Activated CD4-positive, CD25-positive, alpha-beta regulatory T cell (primary cell): ENCODE data around the gene SOX18.

Experiments used
- DNase-seq, 4 experiments: peaks; one replicate each; lab custom pipeline; 2025; lab: John Stamatoyannopoulos, UW

The SOX18 gene

GRCh38 chr20:64038565-64039292 is 10.7 kb downstream of the SOX18 start:
- DNase-seq = peak; percentile 51 to 76 (median 67)

- no peak for DNase-seq
These were observed 11.2 kb downstream of the SOX18 start for GRCh38 chr20:64038224-64038564.

GRCh38 chr20:64037498-64038213 is 11.8 kb downstream of the SOX18 start:
- DNase-seq = no peak

GRCh38 chr20:64037199-64037497 is 12.3 kb downstream of the SOX18 start:
- no peak for DNase-seq

DNA sequence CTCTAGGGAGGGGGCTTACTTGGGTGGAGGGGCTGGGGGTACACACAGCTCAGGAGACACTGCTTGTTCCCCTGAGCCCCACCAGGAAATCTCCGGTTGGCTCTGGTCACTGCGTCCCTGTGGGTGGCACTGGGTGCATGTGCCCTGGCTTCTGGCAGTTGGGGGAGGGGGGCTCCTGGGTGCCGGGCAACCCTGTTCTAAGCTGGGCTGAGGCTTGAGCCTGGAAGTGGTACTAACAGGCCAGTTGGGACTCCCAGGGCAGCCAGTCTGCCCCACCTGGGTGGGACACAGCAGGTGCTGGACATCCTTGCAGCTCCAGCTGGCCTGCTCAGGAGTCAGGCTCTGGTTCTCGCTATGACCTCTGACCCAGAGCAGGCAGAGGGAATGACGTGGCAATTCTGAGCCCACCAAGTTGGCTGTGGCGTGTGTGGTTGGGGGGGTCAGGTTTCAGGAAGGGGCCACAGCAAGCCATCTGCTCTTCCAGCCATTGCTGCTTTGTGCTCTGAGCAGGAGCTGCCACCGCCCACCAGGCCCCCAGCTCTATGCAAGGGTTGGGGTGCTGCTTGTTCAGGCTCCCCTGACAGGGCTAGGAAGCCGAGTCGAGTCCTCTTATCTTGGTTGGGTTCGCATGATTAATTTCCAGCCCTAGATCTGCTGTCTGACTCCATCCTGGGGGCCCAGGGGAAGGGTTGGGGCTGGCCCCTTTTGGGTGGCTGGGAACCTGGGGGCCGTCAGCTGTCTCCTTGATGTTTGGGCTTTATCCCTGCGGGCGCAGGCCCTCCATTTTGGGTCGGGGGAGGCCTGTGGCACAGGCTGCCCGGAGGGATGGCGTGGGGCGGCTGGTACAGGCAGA is 12.9 kb downstream of the SOX18 start:
- DNase-seq = no peak

DNA sequence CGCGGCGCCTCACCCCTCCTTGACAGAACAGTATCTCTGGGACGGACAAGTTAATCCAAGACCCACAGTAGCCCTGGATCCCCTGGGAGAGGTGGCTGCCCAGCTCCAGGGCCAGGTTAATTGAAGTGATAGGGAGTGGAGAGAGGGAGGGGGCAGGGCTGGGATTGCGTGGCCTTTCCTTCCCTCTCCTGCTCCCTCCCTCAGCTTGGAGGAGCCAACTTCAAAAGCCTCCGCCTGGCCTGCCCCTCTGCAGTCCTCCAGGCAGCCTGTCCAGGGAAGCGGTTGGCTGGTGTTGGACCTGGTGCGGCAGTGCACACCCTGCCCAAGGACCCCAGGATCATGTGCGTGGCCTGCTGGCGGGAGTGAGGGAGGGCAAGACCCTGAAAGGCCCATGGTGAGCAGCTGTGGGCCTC is 13.5 kb downstream of the SOX18 start, which contains the start of gene C20orf204:
Gene C20orf204, plus strand, starts transcription at position 250 of the 413 bp plus-strand sequence. Its CDS starts 142 bp downstream, at position 392.
- DNase-seq = no peak

DNA sequence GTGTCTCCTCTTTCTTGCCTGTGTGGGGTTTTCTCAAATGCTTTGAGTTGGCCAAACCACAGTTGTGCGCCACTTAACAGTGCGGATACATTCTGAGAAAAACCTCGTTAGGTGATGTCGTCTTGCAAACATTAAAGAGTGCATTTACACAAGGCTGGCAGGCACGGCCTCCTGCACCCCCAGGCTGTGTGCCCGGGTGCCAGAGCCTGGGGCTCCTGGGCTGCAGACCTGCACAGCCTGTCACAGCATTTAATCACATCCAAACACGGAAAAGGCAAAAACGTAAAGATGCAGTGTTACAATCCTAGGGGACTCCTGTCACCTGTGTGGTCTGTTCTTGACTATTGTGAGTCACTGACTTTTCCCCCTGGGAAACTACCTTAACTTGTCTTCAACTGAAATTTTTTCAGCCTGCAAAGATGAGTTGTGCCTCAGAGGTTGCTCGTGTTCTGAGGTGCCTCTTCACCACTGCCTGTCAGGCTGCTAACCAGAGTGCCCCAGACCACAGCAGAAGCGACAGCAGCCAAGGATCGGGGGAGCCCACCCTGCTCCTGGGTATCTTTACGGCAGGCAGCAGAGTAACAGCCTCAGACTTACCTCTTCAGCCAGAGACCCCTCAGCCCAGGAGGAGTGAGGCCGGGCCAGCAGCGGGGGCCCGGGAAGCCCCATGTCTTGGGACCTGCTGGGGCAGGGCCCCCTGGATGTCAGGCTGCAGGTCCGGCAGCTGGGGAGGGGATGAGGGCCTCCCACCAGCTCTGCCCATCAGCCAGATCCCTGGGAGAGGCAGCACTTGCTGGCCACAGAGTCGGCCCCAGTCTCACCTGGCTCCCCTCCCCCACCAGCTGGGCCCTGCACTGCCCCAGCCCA is 14.1 kb downstream of the SOX18 start:
- no peak for DNase-seq

- no peak for DNase-seq
These were observed 15.4 kb downstream of the SOX18 start for GRCh38 chr20:64033981-64034493.

DNA sequence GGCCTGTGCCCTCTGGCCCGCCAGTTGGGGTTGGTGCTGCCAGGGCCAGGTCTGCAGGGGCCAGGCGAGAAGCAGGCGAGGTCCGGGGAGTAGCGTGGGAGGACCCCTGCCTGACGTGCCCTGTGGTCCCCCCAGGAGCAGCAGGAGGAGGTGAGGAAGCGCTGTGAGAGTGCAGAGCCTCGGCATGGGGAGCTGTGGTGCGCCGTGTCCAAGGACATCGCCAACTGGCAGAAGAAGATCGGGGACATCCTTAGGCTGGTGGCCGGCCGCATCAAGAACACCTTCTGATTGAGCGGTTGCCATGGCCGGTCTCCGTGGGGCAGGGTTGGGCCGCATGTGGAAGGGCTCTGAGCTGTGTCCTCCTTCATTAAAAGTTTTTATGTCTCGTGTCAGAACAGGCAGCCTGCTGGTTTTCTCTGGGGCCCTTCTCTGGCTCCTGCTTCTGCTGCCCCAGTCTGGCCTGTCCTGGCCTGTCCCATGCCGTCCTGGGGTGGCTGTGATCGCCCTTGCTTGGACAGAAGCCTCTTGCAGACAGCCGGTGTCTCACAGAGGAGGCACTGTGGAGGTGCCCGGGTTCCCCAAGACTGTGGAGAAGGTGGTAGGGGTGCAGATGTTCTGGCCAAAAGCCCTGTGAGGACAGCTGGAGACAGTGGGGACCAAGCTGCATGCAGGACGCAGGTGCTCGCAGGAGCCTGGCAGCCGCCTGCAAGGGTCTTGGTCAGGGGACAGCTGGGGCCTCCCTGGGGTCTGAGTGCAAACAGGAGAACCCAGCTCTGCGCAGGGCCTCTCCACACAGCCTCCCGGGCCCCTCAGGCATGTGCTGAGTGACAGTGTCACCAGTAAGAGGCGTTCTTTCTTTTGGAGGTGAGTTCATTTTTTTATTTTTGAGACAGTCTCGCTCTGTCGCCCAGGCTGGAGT is 16.5 kb downstream of the SOX18 start:
- no peak for DNase-seq

- DNase-seq = no peak
These were observed 17.6 kb downstream of the SOX18 start for GRCh38 chr20:64031822-64032314.

- DNase-seq = no peak
These were observed 18.9 kb downstream of the SOX18 start for GRCh38 chr20:64030371-64031134.

DNA sequence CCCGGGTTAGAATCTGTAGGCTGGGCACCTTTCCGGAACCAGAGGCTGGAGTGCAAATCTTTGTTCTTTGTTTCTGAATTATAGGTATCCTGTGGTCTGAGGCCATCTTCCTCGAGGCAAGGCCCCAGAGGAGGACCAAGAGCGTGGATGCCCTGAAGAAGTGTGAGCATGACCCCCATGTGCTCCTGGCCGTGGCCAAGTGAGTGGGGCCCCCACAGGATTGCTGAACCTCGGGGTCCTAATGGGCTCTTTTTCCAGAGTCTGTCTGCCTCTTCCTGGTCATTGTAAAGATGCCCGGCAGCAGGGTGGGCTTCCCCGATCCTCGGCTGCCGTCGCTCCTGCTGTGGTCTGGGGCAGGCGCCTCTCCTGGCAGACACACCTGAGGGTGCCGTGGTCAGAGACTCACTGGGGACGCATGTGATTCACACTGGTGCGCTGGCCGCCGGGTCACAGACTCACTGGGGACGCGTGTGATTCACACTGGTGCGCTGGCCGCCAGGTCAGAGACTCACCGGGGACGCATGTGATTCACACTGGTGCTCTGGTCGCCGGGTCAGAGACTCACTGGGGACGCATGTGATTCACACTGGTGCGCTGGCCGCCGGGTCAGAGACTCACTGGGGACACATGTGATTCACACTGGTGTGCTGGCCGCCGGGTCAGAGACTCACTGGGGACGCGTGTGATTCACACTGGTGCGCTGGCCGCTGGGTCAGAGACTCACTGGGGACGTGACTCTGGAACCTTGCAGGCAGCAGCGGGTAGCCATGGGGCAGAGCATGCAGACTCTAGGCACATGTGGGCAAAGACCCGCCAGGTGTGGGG is 19.9 kb downstream of the SOX18 start:
- no peak for DNase-seq

- DNase-seq = no peak
These were observed 21.3 kb downstream of the SOX18 start for GRCh38 chr20:64027981-64028685.

- DNase-seq = no peak
These were observed 23.5 kb downstream of the SOX18 start for GRCh38 chr20:64025826-64026412.

GRCh38 chr20:64025101-64025825 is 24.2 kb downstream of the SOX18 start:
- no peak for DNase-seq

GRCh38 chr20:64024141-64024990 is 25.1 kb downstream of the SOX18 start:
- no peak for DNase-seq
